Spleen (tissue), 7 donors: ENCODE data around the gene SSH2.

ENCODE experiments used
- POLR2AphosphoS5 ChIP-seq, 3 donors: sonication (generic); formaldehyde crosslinking; IDR thresholded peaks; one replicate each; pipeline ENCODE4 v1.5.1; 2017; ENCODE audit warnings: antibody characterized with exemption in 3 of 3
- TF ChIP-seq, protein P1 (sequence below), 11 experiments: fragments of 200-600 bp in 7 of 11; fragments of 450-650 bp in 4 of 11; sonication (generic) in 4 of 11; IDR thresholded peaks in 8 of 11; conservative IDR thresholded peaks in 3 of 11; 1 replicate in 7 of 11; 2 replicates in 4 of 11; pipeline versions ENCODE4 v1.4.0 to v1.8.0; 2016 to 2021; ENCODE audit warnings: antibody characterized with exemption in 11 of 11, inconsistent platforms in 4 of 11, mild to moderate bottlenecking in 1 of 11
- donor health status: DM: no; HTN: no; CAD: no; lungs with moderate emphysema.
- donor health status: DM: no; HTN: no; CAD: no.
- donor health status: DM: no; HTN: no; CAD: no.

DNA sequence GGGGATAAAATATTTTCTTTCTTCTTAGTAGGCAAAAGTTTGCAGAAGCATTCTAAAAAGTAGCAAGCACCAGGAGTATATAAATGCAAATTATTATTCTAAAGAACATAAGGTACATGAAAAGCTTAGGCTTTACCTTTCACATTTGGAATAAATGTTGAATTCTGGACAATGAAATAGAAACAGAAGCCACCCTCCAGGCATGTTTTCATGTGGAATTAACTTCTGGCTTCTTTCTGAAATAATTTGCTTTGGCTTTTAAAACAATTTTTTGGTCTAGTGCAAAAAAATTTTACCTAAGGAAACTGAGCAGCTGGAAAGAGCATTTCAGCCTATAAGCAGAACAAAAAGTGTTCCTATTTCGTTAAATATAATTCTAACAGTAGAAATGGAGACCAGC lies 197.8 kb downstream of the SSH2 start:
- TF ChIP-seq, protein P1, sequence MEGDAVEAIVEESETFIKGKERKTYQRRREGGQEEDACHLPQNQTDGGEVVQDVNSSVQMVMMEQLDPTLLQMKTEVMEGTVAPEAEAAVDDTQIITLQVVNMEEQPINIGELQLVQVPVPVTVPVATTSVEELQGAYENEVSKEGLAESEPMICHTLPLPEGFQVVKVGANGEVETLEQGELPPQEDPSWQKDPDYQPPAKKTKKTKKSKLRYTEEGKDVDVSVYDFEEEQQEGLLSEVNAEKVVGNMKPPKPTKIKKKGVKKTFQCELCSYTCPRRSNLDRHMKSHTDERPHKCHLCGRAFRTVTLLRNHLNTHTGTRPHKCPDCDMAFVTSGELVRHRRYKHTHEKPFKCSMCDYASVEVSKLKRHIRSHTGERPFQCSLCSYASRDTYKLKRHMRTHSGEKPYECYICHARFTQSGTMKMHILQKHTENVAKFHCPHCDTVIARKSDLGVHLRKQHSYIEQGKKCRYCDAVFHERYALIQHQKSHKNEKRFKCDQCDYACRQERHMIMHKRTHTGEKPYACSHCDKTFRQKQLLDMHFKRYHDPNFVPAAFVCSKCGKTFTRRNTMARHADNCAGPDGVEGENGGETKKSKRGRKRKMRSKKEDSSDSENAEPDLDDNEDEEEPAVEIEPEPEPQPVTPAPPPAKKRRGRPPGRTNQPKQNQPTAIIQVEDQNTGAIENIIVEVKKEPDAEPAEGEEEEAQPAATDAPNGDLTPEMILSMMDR (IDR thresholded peaks at IDR 0.05 in 8 of 11, conservative IDR thresholded peaks at IDR 0.05 in 3 of 11), result no peak
- TF ChIP-seq POLR2AphosphoS5 (IDR thresholded peaks at IDR 0.05), result no peak
